ENCODE data around the gene LEMD3. TPM values are rescaled to one million over a fixed set of nuclear protein-coding genes. Genes with fewer than 3 reads are reported as not detected.

The LEMD3 gene
- total RNA-seq, 2 experiments from 2014 or later, result 67.1 to 68.8 TPM

GRCh38 chr12:65296508-65297265, 127.3 kb downstream of the LEMD3 start:
- H3K27me3 ChIP-seq (ENCODE audit: control insufficient read depth in 1 of 2, insufficient read depth in 2 of 2, low read length in 2 of 2), result peaks cover 6 to 22% of the 10 kb centered on the region in 2 experiments
- ChIA-PET POLR2A (no interaction called here), CTCF (no interaction called here)
- no peaks in the 10 kb centered on the region for H3K9me3 ChIP-seq (ENCODE audit: control insufficient read depth in 1 of 2, insufficient read depth in 1 of 2, low read length in 2 of 2)
- Mint-ChIP-seq H3K4me3 (no peak overlapping the region), H3K4me1 (ENCODE audit: low read depth) (no peaks in the 10 kb centered on the region), H3K27ac (no peak overlapping the region), H3K27me3 (peaks cover 16% of the 10 kb centered on the region), H3K9me3 (no peaks in the 10 kb centered on the region), H3K36me3 (ENCODE audit: low read depth) (no peaks in the 10 kb centered on the region)
- no peak overlapping the region for H3K27ac ChIP-seq (ENCODE audit: low read depth in 1 of 2, low read length in 2 of 2)
- H3K36me3 ChIP-seq (ENCODE audit: insufficient read depth, low read length), result no peaks in the 10 kb centered on the region
- ATAC-seq (ENCODE audit: poor library complexity), result no peak
- TF ChIP-seq CTCF (IDR thresholded peaks at IDR 0.05), result no peak
- intact Hi-C loops (cut with DNase I, micrococcal nuclease), result no loop called here
- H3K4me3 ChIP-seq (ENCODE audit: low read length), result no peak overlapping the region
- H3K4me1 ChIP-seq (ENCODE audit: insufficient read depth, low read length), result no peaks in the 10 kb centered on the region
- no peak for DNase-seq

Other genes starting within 250 kb of the LEMD3 start
- gene WIF1, start 48.3 kb upstream of the LEMD3 start, total RNA-seq, result not detected
- gene MSRB3, start 109.1 kb downstream of the LEMD3 start, total RNA-seq, result under 1 TPM in 1 of 2 experiments, not detected in 1; 0.17 TPM